Esophagus squamous epithelium (tissue), 4 donors: ENCODE measurements around the gene ABCB9.

Experiments
- CTCF ChIP-seq, 6 experiments: fragments of 450-650 bp in 4 of 6; fragments of 200-600 bp in 2 of 6; sonication (generic) in 2 of 6; IDR thresholded peaks; one replicate each; pipeline ENCODE4 v1.5.1; 2016 to 2019; ENCODE audit warnings: antibody characterized with exemption in 6 of 6, mild to moderate bottlenecking in 4 of 6, moderate library complexity in 4 of 6
- POLR2A ChIP-seq, 4 donors: fragments of 450-650 bp; IDR thresholded peaks; one replicate each; pipeline ENCODE4 v1.6.1; 2017; ENCODE audit warnings: antibody characterized with exemption in 4 of 4, mild to moderate bottlenecking in 4 of 4, moderate library complexity in 3 of 4

- TF ChIP-seq CTCF (IDR thresholded peaks at IDR 0.05), result no peak
- no peak for TF ChIP-seq POLR2A (IDR thresholded peaks at IDR 0.05)
Observed at GRCh38 chr12:122935318-122935717, 30.9 kb downstream of the ABCB9 start.
